ENCODE data around the gene POLA1. TPM values are rescaled to one million over a fixed set of nuclear protein-coding genes. Genes with fewer than 3 reads are reported as not detected.

Gene POLA1
- total RNA-seq, 1 experiment from 2014 or later = 19.9 TPM

DNA sequence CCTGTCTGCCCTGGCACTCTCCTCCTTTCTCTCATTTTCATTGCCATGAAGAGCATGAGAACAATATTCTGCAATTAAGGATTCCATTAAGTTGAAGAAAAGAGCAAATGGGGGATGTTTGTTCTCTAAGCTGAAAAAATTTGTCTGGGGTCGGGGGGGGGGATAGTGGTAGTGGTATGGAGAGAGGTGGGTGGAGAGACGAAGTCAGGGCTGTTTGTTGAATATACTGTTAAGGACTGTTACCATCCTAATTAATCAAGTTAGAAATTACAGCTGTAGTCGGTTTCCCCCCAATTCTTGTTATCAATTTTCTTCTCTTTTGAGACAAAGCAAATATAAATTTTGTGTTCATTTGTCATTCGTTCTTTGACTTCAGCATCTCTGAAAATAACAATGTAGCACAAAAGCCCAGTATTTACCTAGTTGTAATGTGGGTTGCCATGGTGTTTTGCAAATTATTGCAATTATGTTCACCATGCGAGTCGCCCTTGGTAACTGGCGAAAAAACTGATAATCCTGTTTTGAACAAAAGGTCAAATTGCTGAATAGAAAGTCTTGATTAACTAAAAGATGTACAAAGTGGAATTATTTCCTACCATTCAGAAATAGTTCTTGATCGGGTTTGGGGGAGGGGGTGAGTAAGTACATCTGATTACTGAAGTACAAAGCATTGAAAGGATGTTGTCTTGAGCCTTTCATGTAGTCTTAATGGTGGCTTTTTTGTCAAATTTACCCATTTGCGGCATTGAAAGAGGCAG, 183.0 kb downstream of the POLA1 start:
- no peak for DNase-seq (ENCODE audit: low read depth)

GRCh38 chrX:24877288-24877664, 183.6 kb downstream of the POLA1 start:
- DNase-seq (ENCODE audit: low read depth) = no peak

GRCh38 chrX:24877854-24878650, 184.3 kb downstream of the POLA1 start:
- peak; percentile 0 for DNase-seq (ENCODE audit: low read depth)

GRCh38 chrX:24879679-24880078, 186.0 kb downstream of the POLA1 start:
- no peak for DNase-seq (ENCODE audit: low read depth)

- no peak for DNase-seq (ENCODE audit: low read depth)
These were observed 193.2 kb downstream of the POLA1 start for GRCh38 chrX:24886916-24887315.

GRCh38 chrX:24890677-24891076, 197.0 kb downstream of the POLA1 start:
- no peak for DNase-seq (ENCODE audit: low read depth)

DNA sequence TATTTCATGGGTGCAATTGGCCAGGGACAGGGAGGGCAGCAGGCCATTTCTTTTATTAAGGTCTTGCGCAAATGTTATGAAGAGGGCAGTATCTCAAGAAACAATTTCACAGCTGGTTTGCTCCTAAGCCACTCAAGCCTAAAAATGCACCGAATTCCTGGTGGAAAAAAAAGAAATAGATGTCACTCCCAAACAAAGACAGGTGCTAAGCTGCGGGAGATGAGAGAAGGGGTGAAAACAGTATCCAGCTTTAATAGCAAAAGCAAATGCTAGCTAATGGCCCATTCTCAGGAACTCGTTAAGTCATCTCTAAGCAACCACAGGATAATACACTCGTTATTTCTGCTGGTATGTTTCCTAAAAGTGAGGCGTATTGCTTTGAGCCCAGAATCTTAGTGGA, 205.7 kb downstream of the POLA1 start:
- DNase-seq (ENCODE audit: low read depth) = no peak

DNA sequence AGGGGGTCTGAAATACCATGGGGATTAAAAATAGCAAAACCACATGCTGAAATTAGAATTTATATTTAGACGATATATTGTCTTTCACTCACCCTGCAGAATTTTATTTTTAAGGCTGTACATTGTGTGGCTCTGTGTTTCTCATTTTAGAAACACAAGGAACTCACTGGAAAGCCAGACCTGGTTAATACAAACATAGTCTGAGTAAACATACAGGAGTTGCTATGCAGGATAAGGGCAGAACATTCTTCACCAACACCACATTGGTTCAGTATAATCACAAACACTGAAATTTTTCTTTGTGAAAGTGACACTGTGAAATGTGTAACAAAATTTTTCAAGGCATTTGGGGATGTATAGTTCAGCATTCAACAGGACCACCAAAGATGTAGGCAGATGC, 206.5 kb downstream of the POLA1 start:
- DNase-seq (ENCODE audit: low read depth) = no peak

DNA sequence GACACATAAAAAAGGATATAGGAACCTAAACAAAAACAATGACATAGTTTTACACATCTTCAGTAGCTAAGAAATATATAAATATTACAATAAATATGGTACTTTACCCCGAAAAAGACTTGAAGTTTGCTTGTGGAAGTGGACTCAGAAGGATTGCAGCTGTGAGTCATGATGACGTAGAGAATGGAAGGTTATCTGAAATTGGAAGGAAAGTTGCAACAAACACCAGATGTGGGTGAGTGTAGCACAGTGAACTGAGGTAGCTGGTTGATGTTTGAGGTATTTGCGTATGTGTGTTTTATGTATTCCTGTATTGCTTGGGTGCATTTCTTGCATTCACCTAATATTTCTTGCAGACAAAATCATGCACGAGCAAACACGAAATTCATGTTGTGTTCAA, 209.1 kb downstream of the POLA1 start:
- no peak for DNase-seq (ENCODE audit: low read depth)

- DNase-seq (ENCODE audit: low read depth) = no peak
These were observed 225.0 kb downstream of the POLA1 start for GRCh38 chrX:24918715-24919114.

- DNase-seq (ENCODE audit: low read depth) = no peak
These were observed 227.1 kb downstream of the POLA1 start for GRCh38 chrX:24920769-24921168.

DNA sequence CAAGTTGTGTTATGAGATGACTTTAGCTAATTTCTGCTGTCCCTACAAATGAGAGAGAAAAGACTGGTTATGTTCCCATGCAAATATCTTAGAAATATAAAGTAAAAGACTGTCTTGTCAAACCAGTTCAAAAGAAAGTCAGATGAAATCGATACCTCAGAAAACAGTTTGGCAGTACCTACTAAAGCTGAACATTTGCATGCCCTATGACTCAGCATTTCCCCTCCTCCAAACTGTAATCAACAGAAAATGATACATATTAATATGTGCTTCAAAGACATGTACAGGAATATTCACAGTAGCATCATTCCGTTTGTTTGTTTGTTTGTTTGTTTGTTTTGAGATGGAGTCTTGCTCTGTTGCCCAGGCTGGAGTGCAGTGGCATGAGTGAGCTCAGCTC, 231.7 kb downstream of the POLA1 start:
- DNase-seq (ENCODE audit: low read depth) = no peak

DNA sequence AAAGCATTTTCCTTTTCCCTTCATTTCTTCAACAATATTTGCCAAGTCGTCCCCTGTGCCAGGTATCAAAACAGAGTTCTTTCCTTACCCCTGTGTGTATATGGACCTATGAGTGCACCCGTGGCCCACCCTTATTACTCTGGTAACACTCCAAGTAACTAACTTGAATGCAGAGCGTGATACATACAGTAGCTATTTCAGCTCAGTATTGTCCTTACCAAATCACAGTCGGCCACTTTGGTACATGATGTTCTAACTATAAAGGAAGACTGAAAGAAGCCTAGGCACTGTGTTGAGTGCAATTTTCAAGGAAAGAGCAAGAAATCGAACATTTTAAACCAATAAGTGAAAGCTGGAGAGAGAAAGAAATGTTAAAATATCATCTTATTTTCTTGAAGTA, 233.7 kb downstream of the POLA1 start:
- no peak for DNase-seq (ENCODE audit: low read depth)

DNA sequence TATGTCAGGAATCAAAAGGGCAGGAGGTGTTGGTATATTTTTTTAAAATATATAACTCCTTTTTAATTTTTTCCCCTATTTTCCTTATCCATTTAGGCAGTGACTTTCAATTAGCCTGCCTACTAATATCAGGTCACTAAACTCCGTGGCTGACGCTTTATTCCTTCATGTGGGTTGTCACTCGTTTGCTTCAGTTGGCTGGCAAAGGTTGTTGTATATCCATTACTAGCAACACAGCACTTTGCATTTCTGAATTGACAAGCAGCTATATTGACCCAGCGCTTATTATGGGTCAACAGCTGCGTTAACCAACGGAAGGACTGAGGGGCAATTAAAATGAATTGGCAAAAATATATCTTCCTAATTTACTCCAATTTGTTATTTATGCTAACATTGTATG, 234.4 kb downstream of the POLA1 start:
- no peak for DNase-seq (ENCODE audit: low read depth)

GRCh38 chrX:24934279-24934678, 240.6 kb downstream of the POLA1 start:
- no peak for DNase-seq (ENCODE audit: low read depth)

GRCh38 chrX:24945009-24945408, 251.3 kb downstream of the POLA1 start:
- DNase-seq (ENCODE audit: low read depth) = no peak

- DNase-seq (ENCODE audit: low read depth) = no peak
These were observed 252.7 kb downstream of the POLA1 start for GRCh38 chrX:24946369-24946768.

- DNase-seq (ENCODE audit: low read depth) = no peak
These were observed 261.0 kb downstream of the POLA1 start for GRCh38 chrX:24954732-24955131.

DNA sequence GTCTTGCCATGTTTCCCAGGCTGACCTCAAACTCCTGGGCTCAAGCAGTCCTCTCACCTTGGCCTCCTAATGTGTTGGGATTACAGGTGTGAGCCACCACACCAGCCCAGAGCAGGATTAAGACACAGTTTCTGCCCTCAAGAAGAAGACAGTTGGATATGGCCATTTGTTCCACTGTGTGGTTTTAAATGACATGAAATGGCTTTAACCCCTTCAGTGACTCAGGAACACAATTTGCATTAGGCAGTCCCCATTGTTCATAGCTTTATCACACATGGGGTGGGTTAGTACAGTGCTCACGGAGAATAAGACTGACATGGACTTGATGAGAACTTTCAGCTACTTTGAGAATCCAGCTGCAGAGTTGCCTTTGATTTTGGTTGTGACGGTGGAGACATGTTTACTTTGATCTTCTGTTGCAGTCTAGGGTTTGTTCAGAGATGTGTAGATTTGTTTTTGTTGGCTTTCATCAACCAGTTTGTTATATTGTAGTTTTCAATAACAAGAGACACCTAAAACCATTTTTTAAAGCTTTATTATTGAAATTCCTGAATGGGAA, 261.7 kb downstream of the POLA1 start:
- no peak for DNase-seq (ENCODE audit: low read depth)

DNA sequence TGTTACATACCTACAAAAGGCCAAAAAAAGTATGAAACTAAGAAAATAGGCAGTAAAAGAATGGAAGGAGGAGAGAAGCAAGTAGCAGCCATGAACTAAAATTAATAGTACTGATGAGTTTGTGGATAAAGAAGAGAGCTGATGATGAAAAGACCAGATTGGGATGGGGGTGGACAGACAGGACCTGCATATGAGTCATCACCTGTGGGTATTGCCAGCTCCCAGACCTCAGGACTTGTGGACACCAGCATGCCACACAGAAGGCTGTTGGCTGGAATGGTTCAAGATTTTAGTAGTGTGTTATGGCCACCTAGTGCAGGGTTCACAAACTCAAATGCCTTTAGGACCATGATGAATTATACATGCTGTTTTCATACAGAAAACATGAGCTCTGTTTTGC, 263.1 kb downstream of the POLA1 start:
- DNase-seq (ENCODE audit: low read depth) = peak; percentile 2

- DNase-seq (ENCODE audit: low read depth) = no peak
These were observed 268.1 kb downstream of the POLA1 start for GRCh38 chrX:24961809-24962208.

DNA sequence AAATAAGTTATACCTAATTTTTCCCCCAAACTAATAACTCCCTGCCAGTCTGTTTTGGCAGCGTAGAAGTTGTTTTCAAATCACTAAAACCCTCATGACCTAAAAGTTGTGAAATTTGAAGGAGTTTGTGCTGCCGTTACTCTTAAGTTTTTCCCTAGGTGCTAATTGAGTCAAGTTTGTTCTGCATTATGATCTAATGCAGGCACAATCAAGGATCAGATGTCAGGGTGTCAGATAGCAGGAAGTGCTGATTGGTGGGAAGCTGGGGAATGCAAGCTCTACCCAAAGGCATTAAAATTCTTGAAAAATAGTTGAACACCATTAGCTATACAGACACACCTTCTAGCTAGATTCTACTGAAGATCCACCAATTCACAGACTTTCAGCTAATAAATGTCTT, 270.1 kb downstream of the POLA1 start:
- DNase-seq (ENCODE audit: low read depth) = peak; percentile 4

DNA sequence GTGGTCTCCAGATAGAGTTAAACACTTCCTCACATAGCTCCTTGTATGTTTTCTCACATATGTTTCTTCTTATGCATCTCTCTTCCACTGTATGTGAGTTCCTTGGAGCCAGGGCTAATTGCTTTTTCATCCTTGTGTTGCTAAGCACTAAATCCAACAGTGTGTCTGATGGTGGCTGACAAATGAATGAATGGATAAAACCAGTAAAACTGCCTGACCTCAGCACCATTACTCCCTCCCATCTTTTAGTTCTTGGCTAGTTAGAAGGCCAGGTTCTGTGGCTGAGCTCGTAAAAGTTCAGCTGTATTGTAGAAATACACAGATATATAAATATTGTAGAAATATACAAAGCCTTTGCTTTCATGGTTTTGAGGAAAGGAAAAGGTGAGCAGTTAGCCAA, 271.7 kb downstream of the POLA1 start:
- no peak for DNase-seq (ENCODE audit: low read depth)
